ENCODE data around the gene KLRK1.
"Not testable (repeated sequence)": the region's sequence is repeated elsewhere in the genome, so short reads cannot be mapped to it uniquely, and the experiment has no call there.

The KLRK1 gene

DNA sequence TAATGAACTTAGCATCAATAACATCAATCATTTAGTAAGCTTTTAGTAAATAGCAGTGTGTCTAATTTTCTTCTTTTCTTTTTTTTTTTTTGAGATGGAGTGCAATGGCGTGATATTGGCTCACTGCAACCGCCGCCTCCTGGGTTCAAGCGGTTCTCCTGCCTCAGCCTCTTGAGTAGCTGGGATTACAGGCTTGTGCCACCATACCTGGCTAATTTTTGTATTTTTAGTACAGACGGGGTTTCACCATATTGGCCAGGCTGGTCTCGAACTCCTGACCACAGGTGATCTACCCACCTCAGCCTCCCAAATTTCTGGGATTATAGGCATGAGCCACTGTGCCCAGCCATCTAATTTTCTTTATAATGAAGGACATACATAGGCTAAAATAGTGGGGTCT, 2.3 kb downstream of the KLRK1 start:
- DNase-seq, result not testable (repeated sequence)

DNA sequence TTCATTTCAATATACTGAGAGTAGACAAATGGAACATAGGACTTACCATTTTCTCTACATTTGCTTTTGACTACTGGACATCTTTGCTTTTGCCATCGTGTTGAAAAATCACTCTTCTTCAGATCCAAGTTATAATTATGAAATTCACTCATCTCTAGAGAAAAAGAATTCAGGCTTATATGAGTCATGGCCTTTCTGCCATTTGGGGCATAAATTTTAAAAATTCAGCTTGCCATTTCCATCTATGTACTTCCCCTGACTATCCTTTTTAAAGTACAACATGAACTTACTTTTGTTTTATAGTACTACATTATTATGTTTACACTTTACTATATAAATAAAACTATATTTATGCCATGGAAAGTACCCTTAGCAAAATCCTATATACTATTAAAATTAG, 3.0 kb downstream of the KLRK1 start:
- DNase-seq, result no peak

DNA sequence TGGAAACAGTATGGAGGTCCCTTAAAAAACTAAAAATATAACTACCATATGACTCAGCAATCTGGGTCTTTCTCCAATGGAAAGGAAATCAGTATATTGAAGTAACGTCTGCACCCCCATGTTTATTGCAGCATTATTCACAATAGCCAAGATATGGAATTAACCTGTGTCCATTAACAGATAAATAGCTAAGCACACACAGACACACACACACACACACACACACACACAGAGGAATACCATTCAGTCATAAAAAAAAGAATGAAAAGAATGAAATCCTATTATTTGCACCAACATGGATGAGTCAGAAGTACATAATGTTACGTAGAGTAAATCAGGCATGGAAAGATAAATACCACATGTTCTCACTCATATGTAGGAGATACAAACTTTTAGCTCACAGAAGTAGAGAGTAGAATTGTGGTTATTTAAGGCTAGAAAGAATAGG, 4.7 kb downstream of the KLRK1 start:
- no peak for DNase-seq

DNA sequence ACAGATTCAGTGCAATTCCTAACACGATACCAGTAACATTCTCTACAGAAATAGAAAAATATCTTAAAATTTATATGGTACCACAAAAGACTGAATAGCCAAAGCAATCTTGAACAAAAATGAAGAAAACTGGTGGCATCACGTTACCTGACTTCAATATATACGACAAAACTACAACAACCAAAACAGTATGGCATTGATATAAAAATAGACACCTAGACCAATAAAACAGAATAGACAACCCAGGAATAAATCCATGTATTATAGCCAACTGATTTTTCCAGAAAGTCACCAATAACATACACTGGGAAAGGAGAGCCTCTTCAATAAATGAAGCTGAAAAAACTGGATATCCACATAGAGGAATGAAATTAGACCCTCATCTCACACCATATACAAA, 5.7 kb downstream of the KLRK1 start:
- no peak for DNase-seq

DNA sequence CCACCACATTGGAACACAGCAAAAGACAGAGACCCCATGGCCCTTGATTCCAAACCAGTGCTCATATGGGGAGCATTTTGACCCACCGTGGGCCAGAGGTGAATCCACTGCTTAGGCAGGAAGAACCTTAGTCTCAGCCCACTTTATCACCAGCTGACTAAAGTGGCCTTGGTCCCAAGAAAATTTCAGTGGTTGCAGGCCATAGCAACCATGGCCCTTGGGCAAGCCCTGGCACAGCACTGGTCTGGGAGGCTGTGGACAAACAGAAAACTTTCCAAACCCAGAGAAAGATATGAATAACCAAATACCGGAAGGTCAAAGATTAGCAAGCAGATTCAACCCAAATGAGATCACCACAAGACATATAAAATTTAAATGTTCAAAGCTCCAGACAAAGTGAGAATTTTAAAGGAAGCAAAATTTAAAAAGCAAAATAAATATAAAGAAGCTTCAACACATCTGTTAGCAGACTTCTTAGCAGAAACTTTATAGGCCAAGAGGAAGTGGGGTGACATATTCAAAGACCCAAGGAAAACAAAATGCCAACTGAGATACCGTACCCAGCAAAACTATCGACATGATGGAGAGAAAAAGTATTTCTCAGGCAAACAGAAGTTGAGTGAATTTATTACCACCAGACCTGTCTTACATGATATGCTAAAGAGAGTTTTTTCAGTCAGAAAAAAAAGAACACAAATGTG, 7.8 kb downstream of the KLRK1 start:
- no peak for DNase-seq

DNA sequence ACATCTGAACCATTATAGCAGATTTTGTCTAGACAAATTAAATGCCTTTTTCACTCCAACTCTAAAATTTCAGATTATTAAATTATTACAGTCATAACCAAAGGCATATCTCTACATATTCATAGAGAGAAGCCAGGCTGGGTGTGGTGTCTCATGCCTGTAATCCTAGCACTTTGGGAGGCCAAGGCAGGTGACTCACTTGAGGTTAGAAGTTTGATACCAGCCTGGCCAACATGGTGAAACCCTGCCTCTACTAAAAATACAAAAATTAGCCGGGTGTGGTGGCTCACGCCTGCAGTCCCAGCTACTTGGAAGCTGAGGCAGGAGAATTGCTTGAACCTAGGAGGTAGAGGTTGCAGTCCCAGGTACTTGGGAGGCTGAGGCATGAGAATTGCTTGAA, 11.1 kb downstream of the KLRK1 start:
- DNase-seq, result not testable (repeated sequence)

DNA sequence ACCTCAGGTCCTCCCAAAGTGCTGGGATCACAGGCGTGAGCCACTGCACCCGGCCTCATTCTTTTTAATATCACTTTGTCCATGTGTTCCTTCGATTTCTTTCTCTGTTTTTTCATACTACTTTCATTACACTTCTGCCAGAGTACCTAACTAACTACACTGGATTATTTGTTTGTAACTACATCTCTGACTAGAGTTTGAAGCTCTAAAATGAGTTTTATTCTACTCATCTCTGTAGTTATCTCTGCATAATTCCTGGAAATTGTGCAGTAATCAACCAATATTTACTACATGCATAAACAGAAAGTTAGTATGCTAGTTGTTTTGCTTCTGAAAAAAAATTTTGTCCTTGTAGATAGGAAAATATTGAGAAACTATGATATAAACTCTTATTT, 15.2 kb downstream of the KLRK1 start:
- no peak for DNase-seq

GRCh38 chr12:10372559-10372958, 17.3 kb downstream of the KLRK1 start:
- no peak for DNase-seq

GRCh38 chr12:10371893-10372535, 17.8 kb downstream of the KLRK1 start:
- DNase-seq, result not testable (repeated sequence)

- DNase-seq, result no peak
These were observed 20.1 kb downstream of the KLRK1 start for GRCh38 chr12:10369557-10370415.

- no peak for DNase-seq
These were observed 21.4 kb downstream of the KLRK1 start for GRCh38 chr12:10368206-10369171.

DNA sequence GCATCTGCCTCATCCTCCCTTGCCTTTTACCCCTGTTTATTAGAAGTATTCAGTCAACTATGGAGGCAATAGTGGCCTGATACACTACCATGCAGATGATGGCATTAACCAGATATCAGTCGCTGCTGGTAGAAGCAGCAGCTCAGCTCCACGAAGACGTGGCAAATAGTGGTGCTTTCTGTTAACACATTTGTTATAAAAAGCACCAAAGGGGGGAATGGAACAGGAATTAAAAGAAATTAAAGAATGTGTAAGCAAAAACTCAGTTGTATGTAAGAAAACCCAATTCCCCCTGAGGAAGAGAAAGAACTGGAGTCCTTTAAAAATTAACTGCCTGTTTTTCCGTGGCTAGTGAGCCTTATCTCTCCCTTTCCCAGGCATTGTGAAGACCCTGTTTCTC, 22.1 kb downstream of the KLRK1 start:
- not testable (repeated sequence) for DNase-seq

DNA sequence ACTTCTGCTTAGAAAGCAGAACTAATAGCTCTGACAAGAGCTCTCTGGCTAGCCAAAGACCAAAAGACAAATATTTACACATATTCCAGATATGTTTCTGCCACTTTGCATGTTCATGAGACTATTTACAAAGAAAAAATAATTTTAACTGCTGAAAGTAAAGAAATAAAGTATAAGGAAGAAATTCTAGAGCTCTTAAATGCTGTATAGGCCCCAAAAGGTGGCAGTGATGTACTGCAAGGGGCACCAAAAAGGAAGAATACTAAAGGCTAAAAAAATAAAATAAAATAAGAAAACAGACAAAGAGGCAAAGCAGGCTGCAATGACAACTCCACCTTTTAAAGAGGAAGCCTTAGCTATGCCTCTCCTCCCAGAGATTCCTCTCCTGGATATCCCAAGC, 23.0 kb downstream of the KLRK1 start:
- no peak for DNase-seq

DNA sequence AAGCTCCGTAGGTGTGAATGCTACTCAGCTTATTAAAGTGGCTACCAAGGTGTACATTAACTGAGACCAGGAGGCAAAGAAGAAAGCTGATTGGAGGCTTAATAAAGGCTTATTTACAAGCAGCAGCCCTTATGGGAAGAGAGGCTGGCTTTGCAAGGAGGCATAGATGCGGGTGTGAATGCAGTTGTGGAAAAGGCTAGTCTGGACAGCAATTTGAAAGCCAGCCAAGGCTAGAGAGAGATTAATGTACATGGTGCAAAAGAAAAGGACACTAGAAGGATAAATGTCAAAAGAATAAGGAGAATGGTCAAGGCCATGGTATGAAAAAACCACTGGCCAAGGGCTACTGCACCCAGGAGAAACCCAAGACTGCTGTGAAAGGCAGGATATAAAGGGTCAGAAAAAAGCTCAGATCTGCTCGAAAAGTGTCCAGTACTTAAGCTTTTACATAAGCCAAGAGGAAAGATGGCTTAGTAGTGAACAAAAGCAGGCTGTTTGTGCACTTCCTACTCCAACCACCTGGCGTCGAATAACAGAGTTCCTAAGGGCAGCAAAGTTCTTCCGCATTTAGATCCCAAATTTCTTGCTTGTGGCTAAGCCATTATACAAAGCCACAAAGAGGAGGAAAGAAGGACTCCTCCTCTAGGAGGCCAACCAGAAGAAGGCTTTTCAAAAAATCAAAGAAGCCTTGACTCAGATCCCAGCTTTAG, 24.0 kb downstream of the KLRK1 start:
- no peak for DNase-seq

- DNase-seq, result peak in 1 of 2 experiments; percentile 32
These were observed 24.8 kb downstream of the KLRK1 start for GRCh38 chr12:10364815-10365622.

- DNase-seq, result peak in 1 of 2 experiments; percentile 42
These were observed 25.7 kb downstream of the KLRK1 start for GRCh38 chr12:10363914-10364814.

GRCh38 chr12:10363658-10363913, 26.3 kb downstream of the KLRK1 start:
- no peak for DNase-seq

GRCh38 chr12:10362828-10363657, 26.8 kb downstream of the KLRK1 start:
- no peak for DNase-seq

- DNase-seq, result no peak
These were observed 27.5 kb downstream of the KLRK1 start for GRCh38 chr12:10362325-10362724.

Measured in cerebellar nuclear complex (tissue), 1 donor.